Measurements from ENCODE around the gene ACTG2.

Gene ACTG2

GRCh38 chr2:73968357-73968937 is 75.6 kb downstream of the ACTG2 start:
- DNase-seq: no peak
- CTCF ChIA-PET: interaction anchor here (0.6 kb wide), 1 partner anchor 200 kb away, joined by 3 read pairs; no protein-coding TSS in a partner anchor
- peak overlapping the region; percentile 31 for H3K27ac Mint-ChIP-seq
- peaks cover 76% of the 10 kb centered on the region for H3K4me1 Mint-ChIP-seq
- no peaks in the 10 kb centered on the region for H3K9me3 Mint-ChIP-seq
- H3K27me3 Mint-ChIP-seq: no peaks in the 10 kb centered on the region
- H3K36me3 Mint-ChIP-seq: no peaks in the 10 kb centered on the region
- no peak overlapping the region for H3K4me3 Mint-ChIP-seq

- CTCF ChIA-PET: interaction anchor here (0.7 to 2.1 kb wide), 4 partner anchors 10 to 181 kb away, joined by 3 to 5 read pairs (median 4); no protein-coding TSS in a partner anchor
- no peaks in the 10 kb centered on the region for H3K36me3 Mint-ChIP-seq
- H3K27me3 Mint-ChIP-seq: no peaks in the 10 kb centered on the region
- H3K27ac Mint-ChIP-seq: peak overlapping the region; percentile 33
- no peak overlapping the region for H3K4me3 Mint-ChIP-seq
- no peaks in the 10 kb centered on the region for H3K9me3 Mint-ChIP-seq
- no peak for DNase-seq
- H3K4me1 Mint-ChIP-seq: peaks cover 67% of the 10 kb centered on the region
Observed at GRCh38 chr2:73969356-73969755, 76.5 kb downstream of the ACTG2 start.

All from activated naive CD4-positive, alpha-beta T cell treated with anti-CD3 and anti-CD28 coated beads, Interleukin-2, amount 10 ng/mL, durations not matched to agents 7 days and 5 days (primary cell).